Type B pancreatic cell (in vitro differentiated cells): ENCODE results near the gene GLT1D1. TPM values are rescaled to one million over a fixed set of nuclear protein-coding genes. Genes with fewer than 3 reads are reported as not detected.

Experiments used
- DNase-seq: peaks from one replicate; pipeline ENCODE4 v3.0.0; 2021; ENCODE audit warnings: mixed read lengths; ENCODE audit not compliant: unreplicated experiment; ENCODE audit errors: extremely low spot score
- H3K27ac Mint-ChIP-seq: 2 replicates; pipeline ENCODE4 v1.8.0; 2021; ENCODE audit warnings: mild to moderate bottlenecking, mixed read lengths
- H3K27me3 Mint-ChIP-seq: 2 replicates; pipeline ENCODE4 v1.8.0; 2021; ENCODE audit warnings: mixed read lengths
- H3K36me3 Mint-ChIP-seq: 2 replicates; pipeline ENCODE4 v1.8.0; 2021; ENCODE audit warnings: mixed read lengths
- H3K4me1 Mint-ChIP-seq: one replicate; pipeline ENCODE4 v1.8.0; 2021; ENCODE audit warnings: mixed read lengths; ENCODE audit not compliant: unreplicated experiment
- H3K4me3 Mint-ChIP-seq: 2 replicates; pipeline ENCODE4 v1.8.0; 2021; ENCODE audit warnings: mild to moderate bottlenecking, mixed read lengths
- H3K9me3 Mint-ChIP-seq: 2 replicates; pipeline ENCODE4 v1.8.0; 2021; ENCODE audit warnings: mixed read lengths
- total RNA-seq: library from RNA; stranded (reverse); gene quantifications from 2 replicates; pipeline ENCODE4 v1.2.1, GENCODE V29; 2021; ENCODE audit warnings: low replicate concordance
- TF ChIP-seq, protein P1 (sequence below): fragments of 200-600 bp; sonication (generic); conservative IDR thresholded peaks from 2 replicates; pipeline ENCODE4 v1.5.0; 2021; ENCODE audit warnings: antibody characterized with exemption, mild to moderate bottlenecking

GLT1D1 gene
- total RNA-seq, 1 donor from 2014 or later: 2.5 TPM

DNA sequence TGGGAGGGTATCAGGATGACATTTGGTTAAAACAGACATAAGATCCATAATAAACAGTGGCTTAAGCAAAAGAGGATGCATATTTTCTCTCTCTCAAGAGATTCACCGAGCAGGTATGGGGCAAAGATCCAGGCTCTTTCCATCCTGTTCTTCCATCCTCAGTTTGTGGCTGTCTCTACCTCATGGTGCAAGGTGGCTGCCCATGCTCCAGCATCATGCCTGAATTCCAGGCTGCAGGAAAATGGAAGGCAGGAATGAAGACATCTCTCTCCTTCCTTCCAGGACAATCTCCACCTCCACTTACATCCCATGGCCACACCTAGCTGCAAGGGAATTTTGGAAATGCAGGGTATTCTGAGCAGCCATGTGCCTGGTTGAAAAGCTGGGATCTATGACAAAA lies 136.0 kb downstream of the GLT1D1 start:
- TF ChIP-seq, protein P1, sequence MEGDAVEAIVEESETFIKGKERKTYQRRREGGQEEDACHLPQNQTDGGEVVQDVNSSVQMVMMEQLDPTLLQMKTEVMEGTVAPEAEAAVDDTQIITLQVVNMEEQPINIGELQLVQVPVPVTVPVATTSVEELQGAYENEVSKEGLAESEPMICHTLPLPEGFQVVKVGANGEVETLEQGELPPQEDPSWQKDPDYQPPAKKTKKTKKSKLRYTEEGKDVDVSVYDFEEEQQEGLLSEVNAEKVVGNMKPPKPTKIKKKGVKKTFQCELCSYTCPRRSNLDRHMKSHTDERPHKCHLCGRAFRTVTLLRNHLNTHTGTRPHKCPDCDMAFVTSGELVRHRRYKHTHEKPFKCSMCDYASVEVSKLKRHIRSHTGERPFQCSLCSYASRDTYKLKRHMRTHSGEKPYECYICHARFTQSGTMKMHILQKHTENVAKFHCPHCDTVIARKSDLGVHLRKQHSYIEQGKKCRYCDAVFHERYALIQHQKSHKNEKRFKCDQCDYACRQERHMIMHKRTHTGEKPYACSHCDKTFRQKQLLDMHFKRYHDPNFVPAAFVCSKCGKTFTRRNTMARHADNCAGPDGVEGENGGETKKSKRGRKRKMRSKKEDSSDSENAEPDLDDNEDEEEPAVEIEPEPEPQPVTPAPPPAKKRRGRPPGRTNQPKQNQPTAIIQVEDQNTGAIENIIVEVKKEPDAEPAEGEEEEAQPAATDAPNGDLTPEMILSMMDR: no peak
- Mint-ChIP-seq H3K4me1 (no peaks in the 10 kb centered on the region), H3K36me3 (no peaks in the 10 kb centered on the region), H3K9me3 (no peaks in the 10 kb centered on the region), H3K4me3 (no peak overlapping the region), H3K27me3 (peaks cover 5% of the 10 kb centered on the region), H3K27ac (no peak overlapping the region)
- DNase-seq: no peak

DNA sequence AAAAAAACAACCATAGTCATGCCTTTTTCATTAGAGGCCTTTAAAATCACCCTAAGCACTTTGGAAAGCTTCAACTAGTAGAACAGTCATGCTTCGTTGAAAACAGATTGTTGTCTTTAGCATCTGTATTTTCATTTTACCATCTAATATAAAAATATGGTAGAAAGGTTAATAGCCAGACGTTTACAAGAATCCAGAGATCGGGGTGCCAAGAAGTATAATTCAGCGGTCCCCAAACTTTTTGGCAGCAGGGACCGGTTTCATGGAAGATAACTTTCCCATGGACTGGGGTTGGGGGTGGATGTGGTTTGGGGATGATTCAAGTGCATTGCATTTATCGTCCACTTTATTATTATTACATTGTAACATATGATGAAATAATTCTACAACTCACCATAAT lies 138.4 kb downstream of the GLT1D1 start:
- peaks cover 12% of the 10 kb centered on the region for H3K27me3 Mint-ChIP-seq
- DNase-seq: no peak
- no peak overlapping the region for H3K27ac Mint-ChIP-seq
- H3K9me3 Mint-ChIP-seq: no peaks in the 10 kb centered on the region
- no peak overlapping the region for H3K4me3 Mint-ChIP-seq
- TF ChIP-seq, protein P1: no peak
- no peaks in the 10 kb centered on the region for H3K4me1 Mint-ChIP-seq
- no peaks in the 10 kb centered on the region for H3K36me3 Mint-ChIP-seq

GRCh38 chr12:128992116-128992515 lies 138.8 kb downstream of the GLT1D1 start:
- Mint-ChIP-seq H3K36me3 (no peaks in the 10 kb centered on the region), H3K27ac (no peak overlapping the region), H3K9me3 (no peaks in the 10 kb centered on the region), H3K27me3 (peaks cover 16% of the 10 kb centered on the region), H3K4me3 (no peak overlapping the region), H3K4me1 (no peaks in the 10 kb centered on the region)
- TF ChIP-seq, protein P1: no peak
- no peak for DNase-seq

GRCh38 chr12:128992550-128992949 lies 139.3 kb downstream of the GLT1D1 start:
- peaks cover 16% of the 10 kb centered on the region for H3K27me3 Mint-ChIP-seq
- no peak overlapping the region for H3K27ac Mint-ChIP-seq
- no peaks in the 10 kb centered on the region for H3K4me1 Mint-ChIP-seq
- H3K4me3 Mint-ChIP-seq: no peak overlapping the region
- no peaks in the 10 kb centered on the region for H3K36me3 Mint-ChIP-seq
- H3K9me3 Mint-ChIP-seq: no peaks in the 10 kb centered on the region
- DNase-seq: no peak
- TF ChIP-seq, protein P1: no peak

GRCh38 chr12:128994856-128995255 lies 141.6 kb downstream of the GLT1D1 start:
- H3K4me3 Mint-ChIP-seq: no peak overlapping the region
- H3K27me3 Mint-ChIP-seq: peaks cover 12% of the 10 kb centered on the region
- no peaks in the 10 kb centered on the region for H3K4me1 Mint-ChIP-seq
- TF ChIP-seq, protein P1: no peak
- no peak for DNase-seq
- H3K27ac Mint-ChIP-seq: no peak overlapping the region
- H3K36me3 Mint-ChIP-seq: no peaks in the 10 kb centered on the region
- H3K9me3 Mint-ChIP-seq: no peaks in the 10 kb centered on the region

DNA sequence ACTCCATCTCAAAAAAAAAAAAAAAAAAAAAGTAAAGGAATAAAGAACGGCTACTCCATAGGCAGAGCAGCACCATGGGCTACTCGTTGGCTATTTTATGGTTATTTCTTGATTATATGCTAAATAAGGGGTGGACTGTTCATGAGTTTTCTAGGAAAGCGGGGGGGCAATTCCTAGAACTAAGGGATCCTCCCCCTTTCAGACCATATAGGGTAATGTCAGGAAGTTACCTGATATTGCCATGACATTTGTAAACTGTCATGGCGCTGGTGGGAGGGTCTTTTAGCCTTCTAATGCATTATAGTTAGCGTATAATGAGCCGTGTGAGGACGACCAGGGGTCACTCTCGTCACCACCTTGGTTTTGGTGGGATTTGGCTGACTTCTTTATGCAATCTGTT lies 142.3 kb downstream of the GLT1D1 start:
- H3K27me3 Mint-ChIP-seq: peaks cover 12% of the 10 kb centered on the region
- no peaks in the 10 kb centered on the region for H3K36me3 Mint-ChIP-seq
- no peak overlapping the region for H3K27ac Mint-ChIP-seq
- H3K4me1 Mint-ChIP-seq: no peaks in the 10 kb centered on the region
- no peaks in the 10 kb centered on the region for H3K9me3 Mint-ChIP-seq
- no peak for DNase-seq
- TF ChIP-seq, protein P1: no peak
- H3K4me3 Mint-ChIP-seq: no peak overlapping the region
